HCT116 (cell line): Measurements from ENCODE around the gene KRT5. TPM values are rescaled to one million over a fixed set of nuclear protein-coding genes. Genes with fewer than 3 reads are reported as not detected.

Experiments
- ATAC-seq: fragments of 200-7000 bp; cut with Tn5 transposase; 2 replicates; pipeline ENCODE4 v1.9.1; 2020; ENCODE audit warnings: mild to moderate bottlenecking, moderate library complexity
- BruUV-seq: library from RNA; stranded (reverse); fragments of 400-500 nt; replicated peaks from 2 replicates; lab custom pipeline; 2021; lab: Mats Ljungman, UMichigan
- CTCF ChIA-PET: fragments of 300-600 bp; sonication (Branson Sonifier 250); formaldehyde crosslinking; loops from one replicate; lab custom pipeline; 2021; ENCODE audit warnings: antibody characterized with exemption; lab: Charles Lee
- POLR2A ChIA-PET: fragments of 300-600, 350-600 bp; sonication (Branson Sonifier 250); formaldehyde crosslinking; loops from one replicate; lab custom pipeline; 2021; ENCODE audit warnings: antibody characterized with exemption; lab: Charles Lee
- RAD21 ChIA-PET, 2 experiments: fragments of 300-600 bp; sonication (Branson Sonifier 250); formaldehyde crosslinking; loops; one replicate each; lab custom pipeline; 2023; ENCODE audit warnings: low total read pairs in 2 of 2; ENCODE audit not compliant: uncharacterized antibody in 2 of 2, unreplicated experiment in 2 of 2, low non-redundant PET in 1 of 2; lab: Charles Lee
- DNase-seq: peaks from one replicate; pipeline ENCODE4 v3.0.0-alpha.2; 2010; ENCODE audit warnings: low read depth, low spot score
- H2AFZ ChIP-seq: fragments of 200-600 bp; shearing (Covaris generic), sonication (generic); 2 replicates; pipeline ENCODE4 v1.6.1; 2017; ENCODE audit warnings: low read depth, mixed run types, mixed read lengths, antibody characterized with exemption, low read length; ENCODE audit not compliant: poor library complexity, severe bottlenecking
- H3K27ac ChIP-seq: 2 replicates; pipeline ENCODE4 v1.5.1; 2012; ENCODE audit warnings: low read depth, low read length
- H3K27me3 ChIP-seq: fragments of 200-600 bp; sonication (generic); 2 replicates; pipeline ENCODE4 v1.6.1; 2016; ENCODE audit warnings: mixed run types, low read length, mixed read lengths; ENCODE audit not compliant: insufficient read depth
- H3K36me3 ChIP-seq, 2 experiments: fragments of 200-500 bp in 1 of 2; fragments of 200-600 bp in 1 of 2; sonication (Bioruptor generic) in 1 of 2; sonication (generic) in 1 of 2; 2 replicates each; pipeline versions ENCODE4 v1.5.1 to v1.6.1; 2014 to 2016; ENCODE audit warnings: low read length in 2 of 2, inconsistent platforms in 1 of 2, mixed read lengths in 1 of 2, mixed run types in 1 of 2; ENCODE audit not compliant: insufficient read depth in 2 of 2, control insufficient read depth in 1 of 2
- H3K4me1 ChIP-seq, 2 experiments: fragments of 200-600 bp in 1 of 2; sonication (generic) in 1 of 2; 2 replicates each; pipeline versions ENCODE4 v1.5.1 to v1.6.1; 2012 to 2017; ENCODE audit warnings: low read length in 2 of 2, inconsistent platforms in 1 of 2, mild to moderate bottlenecking in 1 of 2, mixed read lengths in 1 of 2, mixed run types in 1 of 2, moderate library complexity in 1 of 2; ENCODE audit not compliant: insufficient read depth in 2 of 2, control insufficient read depth in 1 of 2
- H3K4me2 ChIP-seq: fragments of 200-600 bp; sonication (generic); 2 replicates; pipeline ENCODE4 v1.6.1; 2017; ENCODE audit warnings: mixed run types, low read length, mixed read lengths
- H3K4me3 ChIP-seq, 2 experiments: fragments of 200-600 bp in 1 of 2; sonication (generic) in 1 of 2; replicated peaks in 1 of 2; 2 replicates each; pipeline ENCODE4 v1.5.1; 2011 to 2016; ENCODE audit warnings: low read length in 2 of 2, control low read depth in 1 of 2, low read depth in 1 of 2, mild to moderate bottlenecking in 1 of 2, mixed read lengths in 1 of 2, mixed run types in 1 of 2
- H3K79me2 ChIP-seq: fragments of 200-600 bp; sonication (generic); 2 replicates; pipeline ENCODE4 v1.6.1; 2017; ENCODE audit warnings: mild to moderate bottlenecking, mixed run types, low read length, moderate library complexity, mixed read lengths; ENCODE audit not compliant: insufficient read depth
- H3K9ac ChIP-seq: fragments of 200-600 bp; sonication (generic); 2 replicates; pipeline ENCODE4 v1.6.1; 2016; ENCODE audit warnings: low read length, mixed read lengths
- H3K9me2 ChIP-seq: fragments of 200-600 bp; sonication (generic), shearing (Covaris generic); 2 replicates; pipeline ENCODE4 v1.6.1; 2017; ENCODE audit warnings: mixed run types, mild to moderate bottlenecking, moderate library complexity; ENCODE audit not compliant: insufficient read depth
- H3K9me3 ChIP-seq, 2 experiments: fragments of 200-500 bp in 1 of 2; fragments of 200-600 bp in 1 of 2; sonication (Bioruptor generic) in 1 of 2; sonication (generic) in 1 of 2; 2 replicates each; pipeline ENCODE4 v1.6.1; 2014 to 2017; ENCODE audit warnings: low read length in 2 of 2, mixed read lengths in 2 of 2, inconsistent platforms in 1 of 2, low read depth in 1 of 2, mild to moderate bottlenecking in 1 of 2, mixed run types in 1 of 2, moderate library complexity in 1 of 2; ENCODE audit not compliant: control insufficient read depth in 1 of 2, insufficient read depth in 1 of 2
- H4K20me1 ChIP-seq: fragments of 200-600 bp; sonication (generic), shearing (Covaris generic); 2 replicates; pipeline ENCODE4 v1.6.1; 2017; ENCODE audit warnings: mixed run types, mild to moderate bottlenecking, moderate library complexity; ENCODE audit not compliant: insufficient read depth
- CBX3 ChIP-seq: IDR thresholded peaks from 2 replicates; pipeline ENCODE4 v1.6.1; 2012; ENCODE audit warnings: low read depth
- CTCF ChIP-seq, 3 experiments: fragments of 200-600 bp in 1 of 3; sonication (generic) in 1 of 3; IDR thresholded peaks in 2 of 3; conservative IDR thresholded peaks in 1 of 3; 2 replicates each; pipeline ENCODE4 v1.5.1; 2012 to 2017; ENCODE audit warnings: low read depth in 2 of 3, low read length in 2 of 3, antibody characterized with exemption in 1 of 3, borderline replicate concordance in 1 of 3, control low read depth in 1 of 3, mild to moderate bottlenecking in 1 of 3, mixed read lengths in 1 of 3, mixed run types in 1 of 3, moderate library complexity in 1 of 3; ENCODE audit not compliant: insufficient read depth in 1 of 3
- EGR1 ChIP-seq: IDR thresholded peaks from 2 replicates; pipeline ENCODE4 v1.6.1; 2012; ENCODE audit warnings: low read depth
- EZH2 ChIP-seq: fragments of 200-600 bp; sonication (generic); IDR thresholded peaks from 2 replicates; pipeline ENCODE4 v1.6.1; 2017; ENCODE audit warnings: antibody characterized with exemption, mixed run types
- EZH2phosphoT487 ChIP-seq: fragments of 200-600 bp; IDR thresholded peaks from 2 replicates; pipeline ENCODE4 v1.6.1; 2018; ENCODE audit warnings: antibody characterized with exemption, borderline replicate concordance
- FOSL1 ChIP-seq: IDR thresholded peaks from 2 replicates; pipeline ENCODE4 v1.6.1; 2012; ENCODE audit warnings: low read depth
- JUND ChIP-seq: IDR thresholded peaks from 2 replicates; pipeline ENCODE4 v1.6.1; 2012
- POLR2A ChIP-seq: IDR thresholded peaks from 2 replicates; pipeline ENCODE4 v1.7.0; 2011; ENCODE audit warnings: borderline replicate concordance; ENCODE audit not compliant: insufficient read depth, insufficient read length; ENCODE audit errors: extremely low read depth
- POLR2AphosphoS5 ChIP-seq: IDR thresholded peaks from 2 replicates; pipeline ENCODE4 v1.6.1; 2011; ENCODE audit warnings: mild to moderate bottlenecking, low read depth, low read length, moderate library complexity
- RAD21 ChIP-seq: IDR thresholded peaks from 2 replicates; pipeline ENCODE4 v1.6.1; 2012; ENCODE audit warnings: low read depth, mild to moderate bottlenecking
- SIN3A ChIP-seq: IDR thresholded peaks from 2 replicates; pipeline ENCODE4 v1.6.1; 2012; ENCODE audit warnings: low read depth
- SP1 ChIP-seq: IDR thresholded peaks from 2 replicates; pipeline ENCODE4 v1.6.1; 2012; ENCODE audit warnings: low read depth
- TCF7L2 ChIP-seq: IDR thresholded peaks from 2 replicates; pipeline ENCODE4 v1.7.0; 2011; ENCODE audit warnings: borderline replicate concordance, inconsistent platforms; ENCODE audit not compliant: insufficient read depth, insufficient read length; ENCODE audit errors: extremely low read depth
- YY1 ChIP-seq: IDR thresholded peaks from 2 replicates; pipeline ENCODE4 v1.6.1; 2011; ENCODE audit warnings: low read length, low read depth, moderate library complexity, mild to moderate bottlenecking; ENCODE audit not compliant: insufficient replicate concordance; ENCODE audit errors: extremely low read depth
- ZFX ChIP-seq: fragments of 450-650 bp; IDR thresholded peaks from 2 replicates; pipeline ENCODE4 v1.6.1; 2017
- intact Hi-C: fragments of 100-400 bp; cut with micrococcal nuclease; formaldehyde crosslinking; loops from 2 replicates; pipeline ENCODE4 v1.10.0; 2022
- total RNA-seq: library from RNA; stranded (reverse); gene quantifications from one replicate; pipeline ENCODE4 v1.2.1, GENCODE V29; 2021; ENCODE audit not compliant: unreplicated experiment
- TF ChIP-seq, protein P1 (sequence below): IDR thresholded peaks from 2 replicates; pipeline ENCODE4 v1.6.1; 2012
- TF ChIP-seq, protein P2 (sequence below): IDR thresholded peaks from 2 replicates; pipeline ENCODE4 v1.6.1; 2011; ENCODE audit warnings: mild to moderate bottlenecking, low read length, moderate library complexity; ENCODE audit not compliant: insufficient replicate concordance; ENCODE audit errors: extremely low read depth
- TF ChIP-seq, protein P3 (sequence below): IDR thresholded peaks from 2 replicates; pipeline ENCODE4 v1.6.1; 2012

KRT5 gene
- total RNA-seq, 1 experiment from 2014 or later = 0.44 TPM

DNA sequence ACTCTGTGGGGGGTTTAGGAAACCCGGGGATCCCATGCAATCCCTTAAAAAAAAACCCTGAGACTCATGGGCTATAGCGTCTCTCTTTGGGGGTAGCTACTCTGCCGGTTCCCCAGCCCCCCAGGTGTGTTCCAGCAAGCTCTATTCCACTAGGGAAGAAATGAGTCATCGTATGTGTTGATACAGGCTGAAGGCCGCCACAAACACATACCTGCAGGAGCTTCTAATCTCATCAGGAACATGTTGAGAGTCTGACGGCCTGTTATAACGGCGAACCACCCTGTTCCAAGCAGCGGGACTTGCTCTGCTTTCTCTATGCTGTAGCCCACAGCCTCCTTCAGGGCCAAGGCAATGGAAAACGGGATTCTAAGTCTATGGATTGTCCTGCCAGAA is 977 bp upstream of the KRT5 start:
- no peaks in the 10 kb centered on the region for H3K9me3 ChIP-seq
- peak overlapping the region; percentile 73 for H3K4me2 ChIP-seq
- POLR2A ChIA-PET = interaction anchor here (2.1 kb wide), 1 partner anchor 374 kb away, joined by 5 read pairs; no protein-coding TSS in a partner anchor
- no peaks in the 10 kb centered on the region for H3K9me2 ChIP-seq
- peak overlapping the region; percentile 96 for H2AFZ ChIP-seq
- H3K27ac ChIP-seq = peak overlapping the region; percentile 55
- intact Hi-C loops = no loop called here
- peak overlapping the region in 1 of 2 experiments; percentile 33; a peak in 2 of 4 replicates for H3K4me3 ChIP-seq
- RAD21 ChIA-PET = no interaction called here
- peaks cover 34 to 67% of the 10 kb centered on the region in 2 experiments for H3K4me1 ChIP-seq
- TF ChIP-seq ZFX (no peak), CTCF (IDR thresholded peaks at IDR 0.05 in 2 of 3, conservative IDR thresholded peaks at IDR 0.05 in 1 of 3; ENCODE audit: borderline replicate concordance in 1 of 3, insufficient read depth in 1 of 3, low read depth in 2 of 3, low read length in 2 of 3) (no peak), SIN3A (no peak), POLR2A (no peak), EZH2phosphoT487 (no peak), SP1 (peak; percentile 51), CBX3 (peak; percentile 26; the same call in 1 of the 2 replicates), FOSL1 (peak; percentile 88), YY1 (no peak), POLR2AphosphoS5 (no peak; the same call in 1 of the 2 replicates), JUND (peak; percentile 87), EZH2 (no peak), RAD21 (peak; percentile 4; the same call in 1 of the 2 replicates), TCF7L2 (no peak), EGR1 (no peak)
- TF ChIP-seq, protein P1, sequence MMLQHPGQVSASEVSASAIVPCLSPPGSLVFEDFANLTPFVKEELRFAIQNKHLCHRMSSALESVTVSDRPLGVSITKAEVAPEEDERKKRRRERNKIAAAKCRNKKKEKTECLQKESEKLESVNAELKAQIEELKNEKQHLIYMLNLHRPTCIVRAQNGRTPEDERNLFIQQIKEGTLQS = no peak
- TF ChIP-seq, protein P2, sequence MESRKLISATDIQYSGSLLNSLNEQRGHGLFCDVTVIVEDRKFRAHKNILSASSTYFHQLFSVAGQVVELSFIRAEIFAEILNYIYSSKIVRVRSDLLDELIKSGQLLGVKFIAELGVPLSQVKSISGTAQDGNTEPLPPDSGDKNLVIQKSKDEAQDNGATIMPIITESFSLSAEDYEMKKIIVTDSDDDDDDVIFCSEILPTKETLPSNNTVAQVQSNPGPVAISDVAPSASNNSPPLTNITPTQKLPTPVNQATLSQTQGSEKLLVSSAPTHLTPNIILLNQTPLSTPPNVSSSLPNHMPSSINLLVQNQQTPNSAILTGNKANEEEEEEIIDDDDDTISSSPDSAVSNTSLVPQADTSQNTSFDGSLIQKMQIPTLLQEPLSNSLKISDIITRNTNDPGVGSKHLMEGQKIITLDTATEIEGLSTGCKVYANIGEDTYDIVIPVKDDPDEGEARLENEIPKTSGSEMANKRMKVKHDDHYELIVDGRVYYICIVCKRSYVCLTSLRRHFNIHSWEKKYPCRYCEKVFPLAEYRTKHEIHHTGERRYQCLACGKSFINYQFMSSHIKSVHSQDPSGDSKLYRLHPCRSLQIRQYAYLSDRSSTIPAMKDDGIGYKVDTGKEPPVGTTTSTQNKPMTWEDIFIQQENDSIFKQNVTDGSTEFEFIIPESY = no peak
- TF ChIP-seq, protein P3, sequence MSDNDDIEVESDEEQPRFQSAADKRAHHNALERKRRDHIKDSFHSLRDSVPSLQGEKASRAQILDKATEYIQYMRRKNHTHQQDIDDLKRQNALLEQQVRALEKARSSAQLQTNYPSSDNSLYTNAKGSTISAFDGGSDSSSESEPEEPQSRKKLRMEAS = no peak
- peak; percentile 23 for DNase-seq
- peak overlapping the region; percentile 49 for H3K9ac ChIP-seq
- no peaks in the 10 kb centered on the region for H3K36me3 ChIP-seq
- H4K20me1 ChIP-seq = no peaks in the 10 kb centered on the region
- ATAC-seq = peak; percentile 52
- CTCF ChIA-PET = interaction anchor here (1.1 to 2.0 kb wide), 3 partner anchors 17 to 349 kb away, joined by 3 to 7 read pairs (median 7); no protein-coding TSS in a partner anchor
- H3K27me3 ChIP-seq = no peaks in the 10 kb centered on the region
- no TSS peak for BruUV-seq
- H3K79me2 ChIP-seq = no peaks in the 10 kb centered on the region
